Eye (tissue), 1 donor: ENCODE data around the gene ABTB2.

Experiments
- DNase-seq: peaks from one replicate; pipeline ENCODE4 v3.0.0-alpha.2; 2015

The ABTB2 gene

GRCh38 chr11:34341096-34341495, 16.7 kb downstream of the ABTB2 start:
- DNase-seq, result no peak

- DNase-seq, result no peak
These were observed 17.2 kb downstream of the ABTB2 start for GRCh38 chr11:34340653-34341052.

GRCh38 chr11:34339149-34340064, 18.4 kb downstream of the ABTB2 start:
- DNase-seq, result no peak

GRCh38 chr11:34337016-34337415, 20.8 kb downstream of the ABTB2 start:
- no peak for DNase-seq

- DNase-seq, result no peak
These were observed 22.0 kb downstream of the ABTB2 start for GRCh38 chr11:34335801-34336200.

- DNase-seq, result no peak
These were observed 22.5 kb downstream of the ABTB2 start for GRCh38 chr11:34335331-34335730.

- no peak for DNase-seq
These were observed 24.0 kb downstream of the ABTB2 start for GRCh38 chr11:34333787-34334186.

- no peak for DNase-seq
These were observed 25.3 kb downstream of the ABTB2 start for GRCh38 chr11:34332524-34332923.

GRCh38 chr11:34331736-34332135, 26.1 kb downstream of the ABTB2 start:
- no peak for DNase-seq

- DNase-seq, result no peak
These were observed 26.5 kb downstream of the ABTB2 start for GRCh38 chr11:34331329-34331728.

- DNase-seq, result no peak
These were observed 27.2 kb downstream of the ABTB2 start for GRCh38 chr11:34330653-34331052.

- no peak for DNase-seq
These were observed 27.9 kb downstream of the ABTB2 start for GRCh38 chr11:34329876-34330275.

GRCh38 chr11:34328632-34328910, 29.2 kb downstream of the ABTB2 start:
- DNase-seq, result no peak

- peak; percentile 35 for DNase-seq
These were observed 29.8 kb downstream of the ABTB2 start for GRCh38 chr11:34327804-34328631.

GRCh38 chr11:34324466-34324865, 33.3 kb downstream of the ABTB2 start:
- DNase-seq, result no peak

GRCh38 chr11:34323601-34324000, 34.2 kb downstream of the ABTB2 start:
- no peak for DNase-seq

- no peak for DNase-seq
These were observed 39.4 kb downstream of the ABTB2 start for GRCh38 chr11:34318111-34319037.

GRCh38 chr11:34317666-34318065, 40.1 kb downstream of the ABTB2 start:
- DNase-seq, result no peak

- no peak for DNase-seq
These were observed 40.8 kb downstream of the ABTB2 start for GRCh38 chr11:34317036-34317360.

GRCh38 chr11:34316347-34317035, 41.3 kb downstream of the ABTB2 start:
- no peak for DNase-seq

GRCh38 chr11:34315394-34315793, 42.4 kb downstream of the ABTB2 start:
- no peak for DNase-seq

GRCh38 chr11:34314936-34315335, 42.9 kb downstream of the ABTB2 start:
- DNase-seq, result no peak

- DNase-seq, result no peak
These were observed 43.6 kb downstream of the ABTB2 start for GRCh38 chr11:34314176-34314575.
